T-helper 1 cell treated with Interleukin-12 subunit alpha and Interleukin-12 subunit beta and Interleukin-4 antibody, amounts not matched to agents 30 μg/mL and 1 μg/mL, for 36 hours (primary cell): ENCODE measurements around the gene CHST8.

ENCODE experiments used
- H3K27ac Mint-ChIP-seq: one replicate; pipeline ENCODE4 v1.8.0; 2021; ENCODE audit warnings: mild to moderate bottlenecking, mixed read lengths
- H3K27me3 Mint-ChIP-seq: one replicate; pipeline ENCODE4 v1.8.0; 2021; ENCODE audit warnings: low read depth, mixed read lengths
- H3K36me3 Mint-ChIP-seq: one replicate; pipeline ENCODE4 v1.8.0; 2021; ENCODE audit warnings: low read depth, mixed read lengths
- H3K4me1 Mint-ChIP-seq: one replicate; pipeline ENCODE4 v1.8.0; 2021; ENCODE audit warnings: low read depth, mixed read lengths
- H3K4me3 Mint-ChIP-seq: one replicate; pipeline ENCODE4 v1.8.0; 2021; ENCODE audit warnings: mild to moderate bottlenecking, moderate library complexity, mixed read lengths
- H3K9me3 Mint-ChIP-seq: one replicate; pipeline ENCODE4 v1.8.0; 2021; ENCODE audit warnings: mixed read lengths

The CHST8 gene

DNA sequence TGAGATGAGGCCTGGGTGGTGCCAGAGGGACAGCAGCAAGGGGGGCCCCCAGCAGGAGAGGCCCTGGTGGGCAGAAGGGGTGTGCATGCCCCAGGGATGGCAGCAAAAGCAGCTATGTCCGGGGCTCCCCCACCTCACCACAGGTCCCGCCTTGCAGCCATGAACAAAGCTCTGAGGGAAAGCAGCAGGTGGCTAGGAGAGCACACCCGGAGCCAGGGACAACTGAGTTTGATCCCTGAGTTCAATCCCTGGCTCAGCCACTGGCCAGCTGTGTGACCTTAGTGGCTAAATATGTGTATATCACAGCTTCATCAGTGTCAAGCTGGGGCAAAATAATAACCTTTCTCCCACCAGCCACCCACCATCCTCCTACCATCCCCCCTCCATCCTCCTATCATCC is 127.3 kb downstream of the CHST8 start:
- no peaks in the 10 kb centered on the region for H3K36me3 Mint-ChIP-seq
- H3K27ac Mint-ChIP-seq = no peak overlapping the region
- H3K4me3 Mint-ChIP-seq = no peak overlapping the region
- no peaks in the 10 kb centered on the region for H3K27me3 Mint-ChIP-seq
- no peaks in the 10 kb centered on the region for H3K9me3 Mint-ChIP-seq
- H3K4me1 Mint-ChIP-seq = no peaks in the 10 kb centered on the region

DNA sequence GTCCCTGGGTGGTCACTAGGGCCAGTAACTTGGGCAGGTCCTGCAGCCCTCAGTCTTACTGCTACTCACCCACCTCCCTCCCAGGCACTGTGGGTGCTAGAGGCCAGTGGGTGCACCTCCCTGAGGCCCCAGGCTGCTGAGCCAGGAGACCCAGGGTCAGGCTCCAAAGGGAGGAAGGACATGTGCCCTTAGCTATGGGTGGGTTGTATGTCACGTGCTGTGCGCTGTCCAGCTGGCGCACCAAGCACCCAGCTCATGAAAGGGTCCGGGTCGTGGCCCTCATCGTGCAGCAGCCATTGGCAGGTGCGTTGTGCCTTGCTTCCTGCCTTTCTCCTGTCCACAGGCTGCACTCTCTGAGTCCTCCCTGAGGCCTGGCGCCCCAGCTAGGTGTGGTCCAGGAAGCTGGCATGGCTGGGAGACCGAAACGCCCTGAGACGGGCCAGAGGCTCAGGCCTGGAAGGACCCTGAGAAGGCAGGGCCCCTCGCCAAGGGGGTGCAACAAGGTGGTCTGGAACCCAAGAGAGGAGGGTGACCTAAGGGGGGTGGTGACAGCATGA is 127.9 kb downstream of the CHST8 start:
- no peak overlapping the region for H3K27ac Mint-ChIP-seq
- H3K36me3 Mint-ChIP-seq = no peaks in the 10 kb centered on the region
- H3K9me3 Mint-ChIP-seq = no peaks in the 10 kb centered on the region
- no peak overlapping the region for H3K4me3 Mint-ChIP-seq
- no peaks in the 10 kb centered on the region for H3K27me3 Mint-ChIP-seq
- H3K4me1 Mint-ChIP-seq = no peaks in the 10 kb centered on the region

DNA sequence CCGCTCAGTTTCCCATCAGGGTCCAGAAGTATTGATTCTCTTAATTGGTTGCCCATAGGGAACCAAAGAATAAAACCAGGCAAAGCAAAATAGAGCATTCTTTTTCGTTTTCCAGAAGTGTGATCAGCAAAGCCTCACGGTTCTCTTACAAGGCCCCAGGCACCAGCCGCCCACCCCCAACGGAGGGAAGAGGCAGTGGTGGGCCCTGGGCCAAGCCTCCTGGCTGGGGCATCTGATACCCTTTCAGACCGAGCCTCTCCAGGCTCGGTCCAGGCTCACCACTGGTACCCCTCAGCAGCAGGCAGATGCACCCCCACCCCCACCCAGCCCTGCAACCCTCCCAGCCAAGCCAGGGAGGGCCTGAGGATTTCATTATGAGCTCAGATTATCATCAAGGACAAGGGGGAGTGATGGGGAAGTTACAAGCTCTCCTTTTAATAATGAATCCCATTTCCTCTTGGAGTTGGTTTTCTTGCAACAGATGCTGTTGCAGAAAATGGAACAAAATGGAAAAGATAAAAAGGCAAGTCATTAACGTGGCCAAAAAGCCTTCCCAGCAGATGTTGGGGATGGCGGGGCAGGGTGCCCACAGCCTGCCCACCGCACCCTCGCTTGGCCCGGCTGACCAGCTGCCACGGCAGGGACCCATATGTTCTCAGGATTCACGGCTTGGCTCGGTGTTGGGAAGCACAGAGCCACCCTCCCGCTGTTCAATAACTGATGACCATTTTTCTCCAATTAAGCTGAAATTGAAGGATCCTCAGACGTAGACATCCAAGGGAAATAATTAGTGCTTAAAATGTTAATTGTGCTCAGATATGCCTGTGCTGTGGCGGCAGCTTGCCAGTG is 129.1 kb downstream of the CHST8 start:
- no peaks in the 10 kb centered on the region for H3K9me3 Mint-ChIP-seq
- no peak overlapping the region for H3K27ac Mint-ChIP-seq
- no peaks in the 10 kb centered on the region for H3K36me3 Mint-ChIP-seq
- H3K4me1 Mint-ChIP-seq = no peaks in the 10 kb centered on the region
- H3K27me3 Mint-ChIP-seq = no peaks in the 10 kb centered on the region
- no peak overlapping the region for H3K4me3 Mint-ChIP-seq

DNA sequence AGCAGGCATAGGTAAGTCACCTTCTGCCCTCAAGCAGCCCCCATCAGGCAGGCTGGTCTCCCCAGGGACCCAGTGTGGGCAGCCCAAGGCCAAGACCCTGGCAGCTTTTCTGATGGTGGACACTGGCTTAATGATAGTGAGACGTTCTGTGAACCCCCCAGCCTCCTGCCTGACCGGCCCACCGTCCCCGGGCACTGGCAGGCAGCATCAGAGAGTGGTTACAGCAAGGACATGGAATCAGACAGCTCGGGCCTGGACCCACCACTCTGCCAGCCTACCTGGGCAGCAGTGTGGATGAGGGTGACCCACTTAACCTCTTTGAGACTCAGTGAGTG is 129.7 kb downstream of the CHST8 start:
- H3K36me3 Mint-ChIP-seq = no peaks in the 10 kb centered on the region
- H3K27ac Mint-ChIP-seq = no peak overlapping the region
- H3K4me3 Mint-ChIP-seq = no peak overlapping the region
- H3K4me1 Mint-ChIP-seq = no peaks in the 10 kb centered on the region
- H3K9me3 Mint-ChIP-seq = no peaks in the 10 kb centered on the region
- H3K27me3 Mint-ChIP-seq = no peaks in the 10 kb centered on the region

GRCh38 chr19:33752018-33752800 is 130.5 kb downstream of the CHST8 start:
- no peaks in the 10 kb centered on the region for H3K4me1 Mint-ChIP-seq
- H3K36me3 Mint-ChIP-seq = no peaks in the 10 kb centered on the region
- H3K27me3 Mint-ChIP-seq = no peaks in the 10 kb centered on the region
- no peak overlapping the region for H3K4me3 Mint-ChIP-seq
- H3K9me3 Mint-ChIP-seq = no peaks in the 10 kb centered on the region
- no peak overlapping the region for H3K27ac Mint-ChIP-seq

DNA sequence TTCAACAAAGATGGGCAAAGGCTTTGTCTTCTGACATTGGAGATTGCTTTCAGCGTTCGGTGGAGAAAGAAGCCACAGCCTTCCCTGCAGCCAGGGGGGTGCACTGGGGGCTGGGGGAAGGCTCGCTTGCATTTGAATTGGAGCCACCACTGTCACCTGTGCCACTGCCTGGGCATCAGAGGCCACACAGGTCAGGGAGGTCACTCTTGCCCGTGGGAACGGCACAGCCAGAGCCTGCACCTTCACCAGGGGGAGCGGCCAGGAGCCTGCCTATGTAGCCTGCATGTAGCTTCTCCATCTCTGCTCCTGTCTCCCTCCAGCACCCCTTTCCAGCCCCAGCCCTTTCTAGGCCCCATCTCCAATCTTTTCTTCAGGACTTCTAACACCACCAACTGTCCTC is 131.2 kb downstream of the CHST8 start:
- H3K36me3 Mint-ChIP-seq = no peaks in the 10 kb centered on the region
- no peaks in the 10 kb centered on the region for H3K27me3 Mint-ChIP-seq
- H3K9me3 Mint-ChIP-seq = no peaks in the 10 kb centered on the region
- no peak overlapping the region for H3K27ac Mint-ChIP-seq
- H3K4me3 Mint-ChIP-seq = no peak overlapping the region
- H3K4me1 Mint-ChIP-seq = no peaks in the 10 kb centered on the region

GRCh38 chr19:33754361-33754760 is 132.6 kb downstream of the CHST8 start:
- Mint-ChIP-seq H3K4me1 (no peaks in the 10 kb centered on the region), H3K27ac (no peak overlapping the region), H3K9me3 (no peaks in the 10 kb centered on the region), H3K36me3 (no peaks in the 10 kb centered on the region), H3K4me3 (no peak overlapping the region), H3K27me3 (no peaks in the 10 kb centered on the region)

DNA sequence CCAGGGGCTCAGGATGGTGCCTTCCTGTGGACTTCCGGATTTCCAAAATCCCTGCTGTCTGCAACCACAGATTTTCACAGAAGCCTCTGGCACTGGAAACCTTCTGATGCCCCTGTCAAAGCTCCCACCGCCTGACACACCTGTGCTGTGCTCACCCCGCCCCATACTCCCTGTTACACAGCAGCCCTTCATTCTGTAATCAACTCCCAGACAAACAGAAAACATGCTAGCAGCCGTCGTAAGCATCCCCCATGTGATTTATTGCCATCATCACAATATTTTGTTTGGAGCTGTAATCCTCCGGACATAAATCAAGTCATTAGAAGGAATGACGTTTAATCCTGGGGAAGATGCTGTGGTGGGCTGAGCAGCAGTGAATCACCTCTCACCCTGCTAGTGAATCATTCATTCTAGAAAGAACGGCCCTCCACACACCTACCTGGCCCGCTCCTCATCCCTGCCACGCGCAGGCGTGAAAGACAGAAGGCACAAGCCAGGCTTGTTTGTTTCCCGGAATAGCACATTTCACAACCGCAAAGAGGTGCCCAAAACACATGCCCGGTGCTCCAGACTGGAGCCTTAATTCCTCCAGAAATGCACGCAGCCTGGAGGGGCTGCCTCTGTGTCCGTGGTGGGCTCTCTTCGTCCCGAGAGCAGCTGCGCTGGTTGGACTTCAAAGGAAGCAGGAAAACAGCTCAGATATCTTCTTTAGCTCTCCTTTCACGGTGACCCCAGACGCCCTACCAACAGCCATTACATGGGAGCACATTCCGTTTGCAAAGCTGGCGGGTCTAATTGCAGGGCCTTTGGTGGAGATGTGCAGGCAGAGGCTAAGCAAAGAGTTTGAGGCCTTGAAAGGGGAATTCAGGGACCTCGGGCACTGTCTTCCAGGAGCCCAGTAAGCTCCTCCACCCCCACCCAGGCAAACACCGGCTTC is 133.6 kb downstream of the CHST8 start:
- Mint-ChIP-seq H3K27me3 (peaks cover 3% of the 10 kb centered on the region), H3K4me3 (no peak overlapping the region), H3K27ac (no peak overlapping the region), H3K36me3 (no peaks in the 10 kb centered on the region), H3K9me3 (no peaks in the 10 kb centered on the region), H3K4me1 (no peaks in the 10 kb centered on the region)

- Mint-ChIP-seq H3K36me3 (no peaks in the 10 kb centered on the region), H3K4me3 (no peak overlapping the region), H3K27me3 (peaks cover 3% of the 10 kb centered on the region), H3K27ac (no peak overlapping the region), H3K9me3 (no peaks in the 10 kb centered on the region), H3K4me1 (no peaks in the 10 kb centered on the region)
Measured at GRCh38 chr19:33756177-33756576, 134.4 kb downstream of the CHST8 start.

DNA sequence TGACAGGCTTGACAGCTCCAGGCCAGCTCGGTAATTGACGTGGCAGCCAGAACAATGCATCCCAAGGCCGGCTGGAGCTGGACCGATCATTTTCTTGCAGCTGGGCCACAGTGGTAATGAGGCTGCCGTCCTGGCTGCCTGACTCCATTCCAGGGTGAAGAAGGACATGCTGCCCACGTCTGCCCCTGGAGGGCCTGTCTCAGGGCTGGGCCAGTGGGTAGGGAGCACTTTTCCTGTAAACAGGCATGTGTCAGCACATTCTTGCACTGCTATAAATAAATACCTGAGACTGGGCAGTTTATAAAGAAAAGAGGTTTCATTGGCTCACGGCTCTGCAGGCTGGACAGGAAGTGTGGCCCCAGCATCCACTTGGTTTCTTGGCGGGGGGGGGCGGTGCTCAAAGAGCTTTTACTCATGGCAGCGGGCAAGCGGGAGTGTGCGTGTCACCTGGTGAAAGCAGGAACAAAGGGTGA is 136.8 kb downstream of the CHST8 start:
- H3K9me3 Mint-ChIP-seq = no peaks in the 10 kb centered on the region
- H3K4me1 Mint-ChIP-seq = no peaks in the 10 kb centered on the region
- H3K27ac Mint-ChIP-seq = no peak overlapping the region
- H3K36me3 Mint-ChIP-seq = no peaks in the 10 kb centered on the region
- peaks cover 3% of the 10 kb centered on the region for H3K27me3 Mint-ChIP-seq
- no peak overlapping the region for H3K4me3 Mint-ChIP-seq

DNA sequence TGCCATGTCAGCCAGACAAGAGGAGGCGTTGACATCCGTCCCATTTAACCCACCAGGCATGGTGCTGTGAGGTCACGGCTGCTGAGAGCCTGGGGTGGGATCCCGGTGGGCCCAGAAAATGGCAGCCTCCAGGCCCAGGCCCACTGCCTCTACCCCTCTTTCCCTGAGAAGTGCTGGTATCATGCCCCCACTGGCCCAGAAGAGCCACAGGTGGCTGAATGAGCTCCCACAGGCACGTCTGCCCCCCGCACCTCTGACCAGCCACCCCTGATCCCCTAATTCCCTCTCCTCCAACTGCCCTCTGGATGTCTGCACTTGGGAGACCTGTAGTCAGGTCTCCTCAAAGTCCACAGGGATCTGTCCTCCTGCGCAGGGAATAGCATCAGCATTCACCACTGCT is 137.6 kb downstream of the CHST8 start:
- Mint-ChIP-seq H3K36me3 (no peaks in the 10 kb centered on the region), H3K27ac (no peak overlapping the region), H3K9me3 (no peaks in the 10 kb centered on the region), H3K4me3 (no peak overlapping the region), H3K27me3 (peaks cover 3% of the 10 kb centered on the region), H3K4me1 (no peaks in the 10 kb centered on the region)

DNA sequence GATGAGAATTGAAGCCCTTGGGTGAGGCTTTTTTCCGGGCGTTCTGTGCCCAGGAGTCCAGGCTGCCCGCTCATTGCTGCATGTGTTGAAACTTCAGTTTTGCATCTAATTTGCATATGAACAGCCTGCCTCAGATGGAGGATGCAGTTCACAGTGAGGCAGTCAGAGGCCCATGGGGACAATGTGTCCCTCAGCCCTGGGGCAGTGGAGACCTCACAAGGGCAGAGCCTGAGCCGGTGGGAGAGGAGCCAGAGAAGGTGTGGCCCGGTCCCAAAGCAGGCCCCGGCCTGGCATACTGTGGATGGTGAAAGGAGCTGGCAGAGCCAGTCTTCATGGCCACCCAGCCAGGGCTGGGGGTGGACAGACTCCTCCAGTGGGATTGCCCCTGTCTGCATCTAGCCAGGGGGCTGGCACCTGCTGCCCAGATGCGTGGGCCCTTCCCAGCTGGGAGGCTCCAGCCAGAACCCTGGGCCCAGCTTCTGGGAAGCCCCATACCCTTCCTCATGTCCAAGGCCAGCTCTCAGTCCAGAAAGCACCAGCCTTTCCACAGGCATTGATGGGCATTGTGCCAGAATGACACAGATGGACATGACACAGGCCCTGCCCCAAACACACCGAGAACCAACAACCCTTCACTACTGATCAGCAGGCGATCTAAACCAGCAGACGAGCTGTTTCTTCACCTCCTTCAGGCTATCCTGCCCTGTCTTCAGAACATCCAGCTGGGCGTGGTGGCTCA is 142.0 kb downstream of the CHST8 start:
- no peak overlapping the region for H3K4me3 Mint-ChIP-seq
- H3K9me3 Mint-ChIP-seq = no peaks in the 10 kb centered on the region
- H3K4me1 Mint-ChIP-seq = no peaks in the 10 kb centered on the region
- H3K36me3 Mint-ChIP-seq = no peaks in the 10 kb centered on the region
- H3K27ac Mint-ChIP-seq = no peak overlapping the region
- H3K27me3 Mint-ChIP-seq = peaks cover 3% of the 10 kb centered on the region

DNA sequence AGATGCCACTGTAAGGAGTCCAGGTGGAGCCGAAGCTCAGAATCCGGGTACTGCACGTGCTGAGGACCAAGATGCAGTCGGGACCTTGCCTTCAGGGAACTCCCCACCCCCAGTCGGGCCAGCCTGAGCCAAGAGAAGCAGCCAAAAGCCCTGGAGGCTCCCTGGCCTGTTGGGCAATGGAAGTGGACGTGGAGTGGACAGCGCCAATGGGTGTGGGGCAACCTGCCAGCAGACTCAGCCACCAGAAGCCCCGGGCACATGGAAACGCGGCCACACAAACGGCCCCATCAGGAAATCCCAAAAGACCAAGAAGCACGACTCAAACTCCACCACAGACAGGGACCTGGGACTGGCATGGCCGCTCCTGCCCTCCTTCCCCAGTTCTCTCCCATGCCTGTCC is 144.9 kb downstream of the CHST8 start:
- Mint-ChIP-seq H3K27me3 (no peaks in the 10 kb centered on the region), H3K9me3 (no peaks in the 10 kb centered on the region), H3K36me3 (no peaks in the 10 kb centered on the region), H3K27ac (no peak overlapping the region), H3K4me1 (no peaks in the 10 kb centered on the region), H3K4me3 (no peak overlapping the region)
